ENCODE data around the gene GGPS1. TPM values are rescaled to one million over a fixed set of nuclear protein-coding genes. Genes with fewer than 3 reads are reported as not detected.

Gene GGPS1
- polyA plus RNA-seq, 1 donor (not counting 4 experiments of a cell fraction or from before 2014, with no cell fraction given): 40.8 TPM

GRCh38 chr1:235325139-235325538 is 3.2 kb upstream of the GGPS1 start:
- Histone ChIP-seq H3K27ac (ENCODE audit: control insufficient read depth, insufficient read depth, low read length) (peak overlapping the region; percentile 88), H3K9me3 (ENCODE audit: control insufficient read depth, low read depth, low read length) (no peaks in the 10 kb centered on the region), H3K79me2 (ENCODE audit: control insufficient read depth, insufficient read depth, low read length) (peaks cover 86% of the 10 kb centered on the region), H3K9ac (ENCODE audit: control insufficient read depth, extremely low read depth, insufficient read depth, low read length) (peak overlapping the region; percentile 91), H3K4me1 (ENCODE audit: control insufficient read depth, extremely low read depth, insufficient read depth, low read length) (peaks cover 17% of the 10 kb centered on the region), H3K27me3 (ENCODE audit: control insufficient read depth, extremely low read depth, insufficient read depth, low read length) (no peaks in the 10 kb centered on the region), H3K9me1 (ENCODE audit: control insufficient read depth, extremely low read depth, insufficient read depth, low read length) (peaks cover 3% of the 10 kb centered on the region), H4K20me1 (ENCODE audit: control insufficient read depth, extremely low read depth, insufficient read depth, low read length) (peaks cover 4% of the 10 kb centered on the region), H3K4me3 (ENCODE audit: control insufficient read depth in 2 of 3, extremely low read depth in 1 of 3, insufficient read depth in 2 of 3, low read depth in 1 of 3, low read length in 3 of 3) (peak overlapping the region in 2 of 3 experiments; percentile 95 to 96), H3K36me3 (ENCODE audit: control insufficient read depth in 2 of 2, extremely low read depth in 1 of 2, insufficient read depth in 2 of 2, low read length in 2 of 2) (peaks cover 0 to 4% of the 10 kb centered on the region in 2 experiments), H2AFZ (ENCODE audit: control insufficient read depth, low read length) (no peak overlapping the region), H3K4me2 (ENCODE audit: control insufficient read depth, extremely low read depth, insufficient read depth, low read depth, low read length) (peak overlapping the region; percentile 99)
- no peak for FAIRE-seq
- no peak for TF ChIP-seq EZH2 (IDR thresholded peaks at IDR 0.05; ENCODE audit: low read length)
- dilution Hi-C loops (cut with MboI; ENCODE audit: extremely low pct_ligation_motif_present, low sequenced_read_pairs): no loop called here
- no peak for DNase-seq (ENCODE audit: low read depth, low spot score)

- Histone ChIP-seq H3K79me2 (ENCODE audit: control insufficient read depth, insufficient read depth, low read length) (peaks cover 86% of the 10 kb centered on the region), H3K9ac (ENCODE audit: control insufficient read depth, extremely low read depth, insufficient read depth, low read length) (peak overlapping the region; percentile 91), H3K36me3 (ENCODE audit: control insufficient read depth in 2 of 2, extremely low read depth in 1 of 2, insufficient read depth in 2 of 2, low read length in 2 of 2) (peaks cover 0 to 4% of the 10 kb centered on the region in 2 experiments), H4K20me1 (ENCODE audit: control insufficient read depth, extremely low read depth, insufficient read depth, low read length) (no peaks in the 10 kb centered on the region), H3K4me2 (ENCODE audit: control insufficient read depth, extremely low read depth, insufficient read depth, low read depth, low read length) (peak overlapping the region; percentile 99), H3K27ac (ENCODE audit: control insufficient read depth, insufficient read depth, low read length) (peak overlapping the region; percentile 88), H3K9me3 (ENCODE audit: control insufficient read depth, low read depth, low read length) (no peaks in the 10 kb centered on the region), H3K4me3 (ENCODE audit: control insufficient read depth in 2 of 3, extremely low read depth in 1 of 3, insufficient read depth in 2 of 3, low read depth in 1 of 3, low read length in 3 of 3) (peak overlapping the region; percentile 95 to 97 (median 96)), H3K4me1 (ENCODE audit: control insufficient read depth, extremely low read depth, insufficient read depth, low read length) (peaks cover 17% of the 10 kb centered on the region), H3K9me1 (ENCODE audit: control insufficient read depth, extremely low read depth, insufficient read depth, low read length) (no peaks in the 10 kb centered on the region), H2AFZ (ENCODE audit: control insufficient read depth, low read length) (no peak overlapping the region), H3K27me3 (ENCODE audit: control insufficient read depth, extremely low read depth, insufficient read depth, low read length) (no peaks in the 10 kb centered on the region)
- DNase-seq (ENCODE audit: low read depth, low spot score) (no peak), FAIRE-seq (no peak)
- no peak for TF ChIP-seq EZH2 (IDR thresholded peaks at IDR 0.05; ENCODE audit: low read length)
- no peak for TF ChIP-seq CTCF (optimal IDR thresholded peaks at IDR 0.05 in 1 of 3, IDR thresholded peaks at IDR 0.05 in 1 of 3, conservative IDR thresholded peaks at IDR 0.05 in 1 of 3; ENCODE audit: extremely low read depth in 1 of 3, insufficient read depth in 2 of 3, low read length in 3 of 3)
- dilution Hi-C loops (cut with MboI; ENCODE audit: extremely low pct_ligation_motif_present, low sequenced_read_pairs): no loop called here
These were observed 2.5 kb upstream of the GGPS1 start for GRCh38 chr1:235325854-235326253.
